ENCODE data around the gene DES. TPM values are rescaled to one million over a fixed set of nuclear protein-coding genes. Genes with fewer than 3 reads are reported as not detected.

Gene DES
- 73.8 and 446 TPM in 2 replicates for total RNA-seq (2012; rRNA removed)

DNA sequence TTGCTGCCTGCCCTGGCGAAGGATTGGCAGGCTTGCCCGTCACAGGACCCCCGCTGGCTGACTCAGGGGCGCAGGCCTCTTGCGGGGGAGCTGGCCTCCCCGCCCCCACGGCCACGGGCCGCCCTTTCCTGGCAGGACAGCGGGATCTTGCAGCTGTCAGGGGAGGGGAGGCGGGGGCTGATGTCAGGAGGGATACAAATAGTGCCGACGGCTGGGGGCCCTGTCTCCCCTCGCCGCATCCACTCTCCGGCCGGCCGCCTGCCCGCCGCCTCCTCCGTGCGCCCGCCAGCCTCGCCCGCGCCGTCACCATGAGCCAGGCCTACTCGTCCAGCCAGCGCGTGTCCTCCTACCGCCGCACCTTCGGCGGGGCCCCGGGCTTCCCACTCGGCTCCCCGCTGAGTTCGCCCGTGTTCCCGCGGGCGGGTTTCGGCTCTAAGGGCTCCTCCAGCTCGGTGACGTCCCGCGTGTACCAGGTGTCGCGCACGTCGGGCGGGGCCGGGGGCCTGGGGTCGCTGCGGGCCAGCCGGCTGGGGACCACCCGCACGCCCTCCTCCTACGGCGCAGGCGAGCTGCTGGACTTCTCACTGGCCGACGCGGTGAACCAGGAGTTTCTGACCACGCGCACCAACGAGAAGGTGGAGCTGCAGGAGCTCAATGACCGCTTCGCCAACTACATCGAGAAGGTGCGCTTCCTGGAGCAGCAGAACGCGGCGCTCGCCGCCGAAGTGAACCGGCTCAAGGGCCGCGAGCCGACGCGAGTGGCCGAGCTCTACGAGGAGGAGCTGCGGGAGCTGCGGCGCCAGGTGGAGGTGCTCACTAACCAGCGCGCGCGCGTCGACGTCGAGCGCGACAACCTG, at the start of gene DES:
DES (plus strand) TSS at position 223 of the 857 bp plus-strand sequence; CDS start at position 309, 86 bp downstream.
- H3K4me1 ChIP-seq (ENCODE audit: control insufficient read depth, insufficient read depth, low read length), result peaks cover 25% of the 10 kb centered on the region
- H3K4me3 ChIP-seq (ENCODE audit: low read length), result peak within 1 kb of the TSS; percentile 74
- peaks cover 10% of the 10 kb centered on the region for H3K27me3 ChIP-seq (ENCODE audit: control insufficient read depth, insufficient read depth, low read length)
- peaks cover 18% of the 10 kb centered on the region for H3K36me3 ChIP-seq (ENCODE audit: insufficient read depth, low read length)
- H3K9ac ChIP-seq (ENCODE audit: low read depth, low read length), result peak within 1 kb of the TSS; percentile 83
- H3K4me2 ChIP-seq (ENCODE audit: low read length), result peak within 1 kb of the TSS; percentile 80
- H3K9me3 ChIP-seq (replicated peaks; ENCODE audit: low read length), result no peaks in the 10 kb centered on the region

DNA sequence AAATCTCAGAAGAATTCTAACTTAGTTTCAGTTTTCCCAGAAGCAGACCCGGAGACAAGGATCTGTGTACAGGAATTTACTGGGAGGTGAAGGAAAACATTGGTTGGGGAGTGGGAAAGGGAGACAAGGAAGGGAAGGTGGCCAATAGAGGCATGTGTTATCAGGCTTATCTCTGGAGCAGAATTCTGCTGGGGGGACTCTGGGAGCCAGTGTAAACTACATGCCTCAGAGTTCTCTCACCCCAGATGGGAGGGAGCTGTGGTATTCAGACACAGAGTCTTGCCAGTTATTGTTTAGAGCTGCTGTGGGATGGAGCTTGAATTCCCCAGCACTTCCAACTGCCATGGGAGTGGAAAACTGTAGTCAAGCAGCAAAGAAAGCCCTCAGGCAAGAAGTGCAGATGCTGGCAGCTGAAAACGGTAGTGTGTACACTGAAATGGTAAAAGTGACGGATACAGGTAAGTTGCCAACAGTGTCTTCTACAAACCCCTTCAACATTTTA, 49.4 kb upstream of the DES start:
- H3K4me1 ChIP-seq (ENCODE audit: control insufficient read depth, insufficient read depth, low read length), result no peaks in the 10 kb centered on the region
- H3K4me3 ChIP-seq (ENCODE audit: low read length), result no peak overlapping the region

DNA sequence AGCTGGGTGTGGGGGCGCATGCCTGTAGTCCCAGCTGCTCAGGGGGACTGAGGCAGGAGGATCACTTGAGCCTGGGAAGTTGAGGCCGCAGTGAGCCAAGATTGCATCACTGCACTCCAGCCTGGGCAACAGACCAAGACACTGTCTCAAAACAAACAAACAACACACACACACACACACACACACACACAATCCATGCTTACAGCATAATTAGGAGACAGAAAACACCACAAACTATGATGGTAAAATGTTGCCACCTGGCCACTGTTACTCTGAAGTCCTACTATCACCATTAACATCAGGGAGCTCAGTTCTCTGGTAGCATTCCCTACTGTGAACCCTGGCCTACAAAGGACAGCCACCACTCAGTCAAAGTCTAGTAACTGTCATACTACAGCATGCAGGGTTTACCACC, 48.7 kb upstream of the DES start:
- Histone ChIP-seq H3K4me3 (ENCODE audit: low read length) (no peak overlapping the region), H3K9me3 (replicated peaks; ENCODE audit: low read length) (no peaks in the 10 kb centered on the region), H3K9ac (ENCODE audit: low read depth, low read length) (no peak overlapping the region), H3K27me3 (ENCODE audit: control insufficient read depth, insufficient read depth, low read length) (no peaks in the 10 kb centered on the region), H3K4me2 (ENCODE audit: low read length) (no peak overlapping the region), H3K36me3 (ENCODE audit: insufficient read depth, low read length) (peaks cover 10% of the 10 kb centered on the region), H3K4me1 (ENCODE audit: control insufficient read depth, insufficient read depth, low read length) (no peaks in the 10 kb centered on the region)

More for the DNA sequence above, 49.4 kb upstream of the DES start:
- Histone ChIP-seq H3K9ac (ENCODE audit: low read depth, low read length) (no peak overlapping the region), H3K4me2 (ENCODE audit: low read length) (peak overlapping the region; percentile 28), H3K36me3 (ENCODE audit: insufficient read depth, low read length) (peaks cover 3% of the 10 kb centered on the region), H3K9me3 (replicated peaks; ENCODE audit: low read length) (no peaks in the 10 kb centered on the region), H3K27me3 (ENCODE audit: control insufficient read depth, insufficient read depth, low read length) (no peaks in the 10 kb centered on the region)

DNA sequence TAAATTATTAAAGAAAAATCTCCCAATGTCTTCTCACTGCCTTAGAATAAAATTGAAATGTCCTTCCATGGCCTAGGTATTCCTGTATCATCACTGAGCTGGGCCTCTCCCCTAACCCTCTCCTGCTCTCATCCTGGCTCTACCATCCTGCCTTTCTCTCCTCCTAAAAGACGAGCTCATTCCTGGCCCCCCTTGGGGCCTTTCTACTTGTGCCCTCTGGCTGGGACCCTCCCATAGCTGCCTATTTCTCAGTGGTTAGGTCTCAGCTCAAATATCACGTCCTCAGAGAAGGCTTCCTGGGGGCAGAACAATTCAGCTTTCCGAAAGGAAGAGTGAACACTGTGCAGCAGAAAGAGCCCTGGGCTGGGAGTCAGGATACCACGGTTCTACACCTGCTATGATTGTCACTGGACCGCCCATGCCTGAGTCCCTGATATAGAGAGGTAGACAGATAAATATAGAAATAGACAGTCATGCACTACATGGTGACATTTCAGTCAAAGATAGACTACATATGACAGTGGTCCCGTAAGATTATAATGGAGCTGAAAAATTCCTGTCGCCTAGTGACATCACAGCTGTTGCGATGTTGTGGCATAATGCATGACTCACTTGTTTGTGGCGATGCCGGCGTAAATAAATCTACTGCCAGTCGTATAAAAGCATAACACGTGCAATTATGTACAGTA, 39.9 kb upstream of the DES start:
- Histone ChIP-seq H3K4me1 (ENCODE audit: control insufficient read depth, insufficient read depth, low read length) (no peaks in the 10 kb centered on the region), H3K4me2 (ENCODE audit: low read length) (no peak overlapping the region), H3K9me3 (replicated peaks; ENCODE audit: low read length) (no peaks in the 10 kb centered on the region), H3K4me3 (ENCODE audit: low read length) (no peak overlapping the region), H3K36me3 (ENCODE audit: insufficient read depth, low read length) (peaks cover 47% of the 10 kb centered on the region), H3K27me3 (ENCODE audit: control insufficient read depth, insufficient read depth, low read length) (no peaks in the 10 kb centered on the region), H3K9ac (ENCODE audit: low read depth, low read length) (no peak overlapping the region)

DNA sequence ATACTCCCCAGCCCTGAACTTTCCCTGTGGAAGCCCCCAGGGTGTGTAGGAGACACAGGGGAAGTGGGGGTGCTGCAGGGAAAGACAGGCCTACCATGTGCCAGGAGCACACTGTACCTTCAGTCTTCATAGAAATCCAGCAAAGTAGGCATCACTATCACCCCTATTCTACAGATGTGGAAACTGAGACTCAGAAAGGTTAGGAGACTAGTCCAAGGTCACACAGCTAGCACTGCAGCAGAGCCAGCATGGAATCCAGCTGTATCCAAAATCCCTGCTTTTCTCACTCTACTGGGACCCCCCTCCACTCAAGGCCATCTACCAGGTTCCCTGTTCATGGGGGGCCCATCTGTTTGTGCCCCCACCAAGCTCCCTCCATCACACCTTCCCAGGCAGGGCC, 37.3 kb upstream of the DES start:
- Histone ChIP-seq H3K4me3 (ENCODE audit: low read length) (no peak overlapping the region), H3K4me1 (ENCODE audit: control insufficient read depth, insufficient read depth, low read length) (no peaks in the 10 kb centered on the region), H3K36me3 (ENCODE audit: insufficient read depth, low read length) (peaks cover 57% of the 10 kb centered on the region), H3K4me2 (ENCODE audit: low read length) (no peak overlapping the region), H3K9ac (ENCODE audit: low read depth, low read length) (no peak overlapping the region), H3K9me3 (replicated peaks; ENCODE audit: low read length) (no peaks in the 10 kb centered on the region), H3K27me3 (ENCODE audit: control insufficient read depth, insufficient read depth, low read length) (no peaks in the 10 kb centered on the region)

DNA sequence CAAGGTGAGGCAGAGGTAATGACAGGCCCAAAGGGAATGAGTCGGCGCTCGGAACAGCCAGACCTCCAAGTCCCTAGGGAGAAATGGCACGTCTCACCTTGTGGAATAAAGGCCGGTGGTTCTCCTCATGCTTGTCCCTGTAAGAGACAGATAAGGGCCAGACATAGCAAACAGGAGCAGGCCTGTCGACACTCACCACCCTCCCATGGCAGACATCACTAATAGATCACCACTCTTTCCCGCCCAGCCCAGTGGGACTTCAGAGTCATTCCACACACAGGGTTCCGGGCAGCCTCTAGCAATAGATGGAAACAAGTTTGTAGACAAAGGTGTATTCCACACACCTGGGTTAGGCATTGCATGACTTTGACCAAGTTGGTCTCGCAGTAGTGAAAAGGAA, 36.7 kb upstream of the DES start:
- Histone ChIP-seq H3K4me3 (ENCODE audit: low read length) (no peak overlapping the region), H3K36me3 (ENCODE audit: insufficient read depth, low read length) (peaks cover 62% of the 10 kb centered on the region), H3K9me3 (replicated peaks; ENCODE audit: low read length) (no peaks in the 10 kb centered on the region), H3K27me3 (ENCODE audit: control insufficient read depth, insufficient read depth, low read length) (no peaks in the 10 kb centered on the region), H3K4me1 (ENCODE audit: control insufficient read depth, insufficient read depth, low read length) (peaks cover under 1% of the 10 kb centered on the region), H3K4me2 (ENCODE audit: low read length) (no peak overlapping the region), H3K9ac (ENCODE audit: low read depth, low read length) (no peak overlapping the region)

DNA sequence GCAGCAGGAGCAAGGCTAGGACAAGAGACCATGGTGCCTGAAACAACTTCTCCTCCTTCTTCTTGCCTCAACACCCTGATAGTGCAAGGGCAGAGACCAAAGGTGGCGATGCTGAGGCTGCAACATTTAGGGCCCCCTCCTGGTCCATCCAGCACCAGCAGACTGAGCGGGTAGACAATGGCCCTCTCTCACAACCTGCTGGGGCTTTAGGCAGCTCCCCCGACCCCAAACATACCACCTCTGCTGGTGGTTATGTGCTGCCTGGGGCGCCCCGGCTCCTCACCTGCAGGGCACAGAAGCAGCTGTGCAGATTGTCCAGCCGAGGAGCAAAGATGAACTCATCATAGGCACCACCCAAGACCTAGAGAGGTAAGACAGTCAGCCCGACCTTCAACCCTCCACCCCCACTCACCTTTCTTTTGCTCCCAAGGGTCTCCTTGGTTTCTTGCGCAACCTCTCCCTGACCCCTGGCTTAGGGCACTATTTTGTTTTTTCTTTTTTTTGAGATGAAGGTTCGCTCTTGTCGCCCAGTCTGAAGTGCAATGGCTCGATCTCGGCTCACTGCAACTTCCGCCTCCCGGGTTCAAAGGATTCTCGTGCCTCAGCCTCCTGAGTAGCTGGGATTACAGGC, 34.0 kb upstream of the DES start:
- H3K4me3 ChIP-seq (ENCODE audit: low read length), result no peak overlapping the region
- no peak overlapping the region for H3K4me2 ChIP-seq (ENCODE audit: low read length)
- H3K27me3 ChIP-seq (ENCODE audit: control insufficient read depth, insufficient read depth, low read length), result no peaks in the 10 kb centered on the region
- H3K36me3 ChIP-seq (ENCODE audit: insufficient read depth, low read length), result peaks cover 62% of the 10 kb centered on the region
- no peak overlapping the region for H3K9ac ChIP-seq (ENCODE audit: low read depth, low read length)
- no peaks in the 10 kb centered on the region for H3K9me3 ChIP-seq (replicated peaks; ENCODE audit: low read length)
- peaks cover 12% of the 10 kb centered on the region for H3K4me1 ChIP-seq (ENCODE audit: control insufficient read depth, insufficient read depth, low read length)

DNA sequence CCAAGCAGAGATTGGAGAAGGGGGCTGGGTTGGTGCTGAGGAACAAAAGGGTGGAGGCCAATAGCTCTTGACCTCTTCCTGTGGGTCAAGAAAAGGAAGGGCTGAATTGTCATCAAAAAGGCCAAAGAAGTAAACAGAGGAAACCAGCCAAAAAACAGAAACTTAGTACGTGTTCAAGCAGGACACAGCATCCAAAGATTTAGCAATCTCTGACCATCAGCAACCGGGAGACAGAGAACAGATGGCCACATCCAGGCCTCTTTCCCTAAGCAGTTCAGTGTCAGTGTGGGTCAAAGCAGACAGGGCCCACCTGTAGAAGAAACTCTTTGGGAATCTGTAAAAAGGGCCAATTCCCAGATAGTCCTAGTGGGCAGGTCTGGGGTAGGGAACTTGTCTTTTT, 33.3 kb upstream of the DES start:
- peaks cover 12% of the 10 kb centered on the region for H3K4me1 ChIP-seq (ENCODE audit: control insufficient read depth, insufficient read depth, low read length)
- no peak overlapping the region for H3K9ac ChIP-seq (ENCODE audit: low read depth, low read length)
- no peaks in the 10 kb centered on the region for H3K9me3 ChIP-seq (replicated peaks; ENCODE audit: low read length)
- peaks cover 62% of the 10 kb centered on the region for H3K36me3 ChIP-seq (ENCODE audit: insufficient read depth, low read length)
- H3K4me2 ChIP-seq (ENCODE audit: low read length), result no peak overlapping the region
- no peaks in the 10 kb centered on the region for H3K27me3 ChIP-seq (ENCODE audit: control insufficient read depth, insufficient read depth, low read length)
- no peak overlapping the region for H3K4me3 ChIP-seq (ENCODE audit: low read length)

DNA sequence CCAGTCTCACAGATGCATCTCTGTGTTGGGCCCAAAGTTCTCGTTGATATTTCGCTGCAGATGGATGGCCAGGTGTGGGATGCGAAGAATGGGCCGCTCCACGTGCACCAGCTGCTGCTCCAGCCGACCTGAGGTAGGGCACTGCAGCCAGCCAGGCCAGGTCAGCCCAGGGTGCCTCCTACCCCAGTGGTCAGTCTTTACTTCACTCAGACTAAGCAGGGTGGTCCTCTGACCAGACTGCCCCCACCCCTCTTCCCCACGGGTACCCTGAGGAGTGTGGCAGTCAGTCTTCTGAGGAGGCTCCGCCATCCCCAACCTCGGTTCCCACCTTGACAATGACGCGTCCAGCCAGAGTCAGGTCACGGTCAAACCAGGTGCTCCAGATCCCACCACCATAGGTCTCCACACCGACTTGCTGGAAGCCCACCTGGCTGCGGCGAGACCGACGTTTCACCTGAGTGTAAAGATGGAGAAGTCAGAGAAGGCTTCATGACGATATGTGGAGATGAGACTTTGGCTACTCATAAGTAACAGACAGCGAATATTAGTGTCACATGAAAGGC, 32.1 kb upstream of the DES start:
- no peak overlapping the region for H3K4me3 ChIP-seq (ENCODE audit: low read length)
- peaks cover 53% of the 10 kb centered on the region for H3K36me3 ChIP-seq (ENCODE audit: insufficient read depth, low read length)

DNA sequence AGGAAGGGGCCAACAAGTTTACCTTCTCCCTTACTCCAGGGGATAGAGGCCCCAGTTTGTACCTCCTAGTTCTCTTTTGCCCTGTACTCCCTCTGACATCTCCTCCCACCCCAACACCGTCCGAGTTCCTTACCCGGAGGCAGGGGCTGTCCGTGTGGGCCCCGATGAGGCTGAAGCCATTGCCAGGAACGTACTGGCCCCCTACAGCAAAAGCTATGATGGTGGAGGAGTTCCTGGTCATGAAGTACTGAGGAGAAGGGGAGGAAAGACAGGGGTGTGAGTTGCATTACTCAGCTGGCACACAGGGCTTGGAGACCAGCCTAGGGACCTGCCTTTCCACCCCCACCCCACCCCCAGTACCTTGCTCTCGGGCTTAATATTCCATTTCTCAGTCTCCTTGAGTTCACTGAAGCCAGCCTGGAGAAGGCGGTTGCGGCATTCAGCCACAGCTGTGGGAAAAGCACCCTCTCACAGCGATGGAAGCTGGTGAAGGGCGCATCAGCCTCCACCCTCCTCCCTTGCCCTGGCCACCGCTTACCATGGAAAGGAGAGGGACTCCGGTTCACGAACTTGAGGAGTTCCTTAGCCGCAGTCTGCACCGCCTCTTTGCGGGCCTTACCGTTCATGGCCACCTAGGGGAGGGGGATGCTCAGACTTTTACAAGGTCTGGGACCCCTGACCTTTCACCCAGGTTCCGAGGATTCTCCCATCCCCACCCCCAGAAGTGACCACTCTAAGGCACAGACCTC, 31.5 kb upstream of the DES start:
- Histone ChIP-seq H3K4me3 (ENCODE audit: low read length) (peak overlapping the region; percentile 97), H3K9ac (ENCODE audit: low read depth, low read length) (peak overlapping the region; percentile 96), H3K36me3 (ENCODE audit: insufficient read depth, low read length) (peaks cover 47% of the 10 kb centered on the region), H3K4me2 (ENCODE audit: low read length) (peak overlapping the region; percentile 99), H3K27me3 (ENCODE audit: control insufficient read depth, insufficient read depth, low read length) (peaks cover 3% of the 10 kb centered on the region), H3K4me1 (ENCODE audit: control insufficient read depth, insufficient read depth, low read length) (peaks cover 12% of the 10 kb centered on the region), H3K9me3 (replicated peaks; ENCODE audit: low read length) (no peaks in the 10 kb centered on the region)

More for the DNA sequence above, 32.1 kb upstream of the DES start:
- H3K27me3 ChIP-seq (ENCODE audit: control insufficient read depth, insufficient read depth, low read length), result peaks cover under 1% of the 10 kb centered on the region
- no peaks in the 10 kb centered on the region for H3K9me3 ChIP-seq (replicated peaks; ENCODE audit: low read length)
- H3K4me1 ChIP-seq (ENCODE audit: control insufficient read depth, insufficient read depth, low read length), result peaks cover 12% of the 10 kb centered on the region
- no peak overlapping the region for H3K9ac ChIP-seq (ENCODE audit: low read depth, low read length)
- peak overlapping the region; percentile 99 for H3K4me2 ChIP-seq (ENCODE audit: low read length)
